ENCODE measurements around the gene ZMIZ1. TPM values are rescaled to one million over a fixed set of nuclear protein-coding genes. Genes with fewer than 3 reads are reported as not detected.

ZMIZ1 gene
- total RNA-seq, 5 donors from 2014 or later (not counting 1 experiment from before 2014, with no cell fraction given): 16.8 to 27.1 (median 21.2) TPM

GRCh38 chr10:79021948-79022499, 46.7 kb upstream of the ZMIZ1 start:
- no peaks in the 10 kb centered on the region for H3K27me3 Mint-ChIP-seq
- Histone ChIP-seq H3K36me3 (ENCODE audit: control insufficient read depth in 2 of 2, extremely low read depth in 1 of 2, insufficient read depth in 1 of 2, low read length in 1 of 2) (no peaks in the 10 kb centered on the region), H3K27ac (ENCODE audit: low read length) (no peak overlapping the region), H3K27me3 (replicated peaks in 1 of 2; ENCODE audit: control insufficient read depth in 2 of 2, extremely low read depth in 1 of 2, insufficient read depth in 2 of 2, low read length in 1 of 2) (no peaks in the 10 kb centered on the region), H3K4me3 (ENCODE audit: control insufficient read depth in 1 of 2, extremely low read depth in 1 of 2, low read length in 1 of 2) (no peak overlapping the region), H3K9me3 (no peaks in the 10 kb centered on the region), H3K4me1 (ENCODE audit: control insufficient read depth in 1 of 2, extremely low read depth in 1 of 2, insufficient read depth in 2 of 2, low read length in 2 of 2) (peaks cover 8 to 34% of the 10 kb centered on the region in 2 experiments)
- H3K4me1 Mint-ChIP-seq: peaks cover 21 to 33% (median 24%) of the 10 kb centered on the region in 3 donors
- ATAC-seq (replicated peaks in 1 of 4) (no peak), DNase-seq (no peak)
- CTCF ChIA-PET: no interaction called here
- 83% methylated on average over 10 of the region's 10 CpGs for WGBS (ENCODE audit: insufficient coverage)
- POLR2A ChIA-PET: no interaction called here
- no peak overlapping the region for H3K27ac Mint-ChIP-seq
- no peak overlapping the region for H3K4me3 Mint-ChIP-seq
- H3K9me3 Mint-ChIP-seq: peaks cover 3 to 4% (median 3%) of the 10 kb centered on the region in 3 donors
- H3K36me3 Mint-ChIP-seq: peaks cover 8% of the 10 kb centered on the region

- Histone ChIP-seq H3K9me3 (no peaks in the 10 kb centered on the region), H3K36me3 (ENCODE audit: control insufficient read depth in 2 of 2, extremely low read depth in 1 of 2, insufficient read depth in 1 of 2, low read length in 1 of 2) (no peaks in the 10 kb centered on the region), H3K27ac (ENCODE audit: low read length) (no peak overlapping the region), H3K27me3 (replicated peaks in 1 of 2; ENCODE audit: control insufficient read depth in 2 of 2, extremely low read depth in 1 of 2, insufficient read depth in 2 of 2, low read length in 1 of 2) (peaks cover 0 to 2% of the 10 kb centered on the region in 2 experiments), H3K4me1 (ENCODE audit: control insufficient read depth in 1 of 2, extremely low read depth in 1 of 2, insufficient read depth in 2 of 2, low read length in 2 of 2) (peaks cover 11 to 41% of the 10 kb centered on the region in 2 experiments), H3K4me3 (ENCODE audit: control insufficient read depth in 1 of 2, extremely low read depth in 1 of 2, low read length in 1 of 2) (no peak overlapping the region)
- Mint-ChIP-seq H3K9me3 (peaks cover under 1 to 3% (median 2%) of the 10 kb centered on the region in 3 donors), H3K4me1 (peaks cover 28 to 40% (median 31%) of the 10 kb centered on the region in 3 donors), H3K4me3 (peak overlapping the region; percentile 11 to 54 (median 45)), H3K27ac (peak overlapping the region; percentile 18 to 47), H3K27me3 (no peaks in the 10 kb centered on the region), H3K36me3 (peaks cover 5% of the 10 kb centered on the region)
- WGBS (ENCODE audit: insufficient coverage): 72% methylated on average over 13 of the region's 17 CpGs
- ATAC-seq (replicated peaks in 1 of 4) (no peak), DNase-seq (no peak)
- CTCF ChIA-PET: interaction anchor here in 1 of 2 donors (0.6 kb wide), 1 partner anchor 588 kb away, joined by 3 read pairs; no protein-coding TSS in a partner anchor
- POLR2A ChIA-PET: no interaction called here
Observed at GRCh38 chr10:79022565-79023230, 46.1 kb upstream of the ZMIZ1 start.

GRCh38 chr10:79023240-79024162, 45.3 kb upstream of the ZMIZ1 start:
- H3K36me3 ChIP-seq (ENCODE audit: control insufficient read depth in 2 of 2, extremely low read depth in 1 of 2, insufficient read depth in 1 of 2, low read length in 1 of 2): no peaks in the 10 kb centered on the region
- Mint-ChIP-seq H3K27me3 (no peaks in the 10 kb centered on the region), H3K27ac (peak overlapping the region in 1 of 2 donors; percentile 47), H3K4me1 (peaks cover 35 to 46% (median 38%) of the 10 kb centered on the region in 3 donors), H3K4me3 (peak overlapping the region in 1 of 3 donors; percentile 54), H3K36me3 (no peaks in the 10 kb centered on the region), H3K9me3 (no peaks in the 10 kb centered on the region)
- no peak overlapping the region for H3K4me3 ChIP-seq (ENCODE audit: control insufficient read depth in 1 of 2, extremely low read depth in 1 of 2, low read length in 1 of 2)
- DNase-seq (no peak), ATAC-seq (replicated peaks in 1 of 4) (no peak)
- peaks cover 0 to 5% of the 10 kb centered on the region in 2 experiments for H3K27me3 ChIP-seq (replicated peaks in 1 of 2; ENCODE audit: control insufficient read depth in 2 of 2, extremely low read depth in 1 of 2, insufficient read depth in 2 of 2, low read length in 1 of 2)
- WGBS (ENCODE audit: insufficient coverage): 86% methylated on average over 8 of the region's 13 CpGs
- no peaks in the 10 kb centered on the region for H3K9me3 ChIP-seq
- no peak overlapping the region for H3K27ac ChIP-seq (ENCODE audit: low read length)
- ChIA-PET POLR2A (no interaction called here), CTCF (interaction anchor here (0.5 to 1.2 kb wide), 2 partner anchors 9 to 48 kb away, joined by 3 read pairs; no protein-coding TSS in a partner anchor)
- H3K4me1 ChIP-seq (ENCODE audit: control insufficient read depth in 1 of 2, extremely low read depth in 1 of 2, insufficient read depth in 2 of 2, low read length in 2 of 2): peaks cover 14 to 49% of the 10 kb centered on the region in 2 experiments

GRCh38 chr10:79024296-79024695, 44.5 kb upstream of the ZMIZ1 start:
- Histone ChIP-seq H3K4me1 (ENCODE audit: control insufficient read depth in 1 of 2, extremely low read depth in 1 of 2, insufficient read depth in 2 of 2, low read length in 2 of 2) (peaks cover 14 to 53% of the 10 kb centered on the region in 2 experiments), H3K27me3 (replicated peaks in 1 of 2; ENCODE audit: control insufficient read depth in 2 of 2, extremely low read depth in 1 of 2, insufficient read depth in 2 of 2, low read length in 1 of 2) (peaks cover 0 to 5% of the 10 kb centered on the region in 2 experiments), H3K36me3 (ENCODE audit: control insufficient read depth in 2 of 2, extremely low read depth in 1 of 2, insufficient read depth in 1 of 2, low read length in 1 of 2) (no peaks in the 10 kb centered on the region), H3K4me3 (ENCODE audit: control insufficient read depth in 1 of 2, extremely low read depth in 1 of 2, low read length in 1 of 2) (no peak overlapping the region), H3K27ac (ENCODE audit: low read length) (no peak overlapping the region), H3K9me3 (no peaks in the 10 kb centered on the region)
- Mint-ChIP-seq H3K4me1 (peaks cover 35 to 47% (median 42%) of the 10 kb centered on the region in 3 donors), H3K4me3 (peak overlapping the region in 1 of 3 donors; percentile 35), H3K36me3 (no peaks in the 10 kb centered on the region), H3K27me3 (no peaks in the 10 kb centered on the region), H3K9me3 (no peaks in the 10 kb centered on the region), H3K27ac (peak overlapping the region in 1 of 2 donors; percentile 34)
- ATAC-seq (replicated peaks in 1 of 4) (no peak), DNase-seq (no peak)
- POLR2A ChIA-PET: no interaction called here
- 92% methylated on average over 5 of the region's 6 CpGs for WGBS (ENCODE audit: insufficient coverage)
- CTCF ChIA-PET: interaction anchor here in 1 of 2 donors (1.2 kb wide), 1 partner anchor 9 kb away, joined by 3 read pairs; no protein-coding TSS in a partner anchor

DNA sequence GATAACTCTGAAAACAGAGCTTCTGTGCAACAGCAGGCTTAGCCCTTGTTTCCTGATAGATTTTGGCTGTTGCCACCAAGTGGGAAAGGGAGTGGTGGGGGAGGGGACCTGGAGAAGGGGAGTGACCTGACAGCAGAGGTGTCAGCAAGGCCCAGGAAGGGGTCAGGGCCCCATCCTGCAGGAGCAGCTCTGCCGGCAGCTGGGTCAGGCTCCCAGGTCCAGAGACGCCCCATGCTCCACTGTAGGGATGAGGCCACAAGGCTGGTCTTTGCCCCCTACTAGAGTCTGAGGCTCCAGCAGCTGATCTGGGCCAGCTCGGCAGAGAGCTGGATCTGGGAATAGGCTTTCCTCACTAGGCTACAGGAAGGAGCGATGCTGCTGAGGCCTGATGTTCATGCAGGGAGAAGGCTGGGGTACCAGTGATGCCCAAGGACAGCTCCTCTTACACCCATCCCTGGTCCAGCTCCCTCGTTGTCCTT, 44.0 kb upstream of the ZMIZ1 start:
- WGBS (ENCODE audit: insufficient coverage): 81% methylated on average over 5 of the region's 5 CpGs
- POLR2A ChIA-PET: no interaction called here
- no peaks in the 10 kb centered on the region for H3K27me3 Mint-ChIP-seq

More for the DNA sequence above, 44.0 kb upstream of the ZMIZ1 start:
- Histone ChIP-seq H3K36me3 (ENCODE audit: control insufficient read depth in 2 of 2, extremely low read depth in 1 of 2, insufficient read depth in 1 of 2, low read length in 1 of 2) (no peaks in the 10 kb centered on the region), H3K4me1 (ENCODE audit: control insufficient read depth in 1 of 2, extremely low read depth in 1 of 2, insufficient read depth in 2 of 2, low read length in 2 of 2) (peaks cover 14 to 53% of the 10 kb centered on the region in 2 experiments), H3K27me3 (replicated peaks in 1 of 2; ENCODE audit: control insufficient read depth in 2 of 2, extremely low read depth in 1 of 2, insufficient read depth in 2 of 2, low read length in 1 of 2) (peaks cover 0 to 5% of the 10 kb centered on the region in 2 experiments), H3K27ac (ENCODE audit: low read length) (no peak overlapping the region), H3K4me3 (ENCODE audit: control insufficient read depth in 1 of 2, extremely low read depth in 1 of 2, low read length in 1 of 2) (no peak overlapping the region), H3K9me3 (no peaks in the 10 kb centered on the region)
- no peak for ATAC-seq (replicated peaks in 1 of 4)
- CTCF ChIA-PET: interaction anchor here in 1 of 2 donors (1.2 kb wide), 1 partner anchor 10 kb away, joined by 3 read pairs; no protein-coding TSS in a partner anchor
- peaks cover 35 to 49% (median 45%) of the 10 kb centered on the region in 3 donors for H3K4me1 Mint-ChIP-seq
- H3K36me3 Mint-ChIP-seq: no peaks in the 10 kb centered on the region
- H3K9me3 Mint-ChIP-seq: no peaks in the 10 kb centered on the region
- peak overlapping the region in 1 of 2 donors; percentile 34 for H3K27ac Mint-ChIP-seq
- no peak for DNase-seq
- H3K4me3 Mint-ChIP-seq: peak overlapping the region in 1 of 3 donors; percentile 48

Measured in T-cell (primary cell).